Panc1 (cell line): ENCODE data around the gene TBXA2R. TPM values are rescaled to one million over a fixed set of nuclear protein-coding genes. Genes with fewer than 3 reads are reported as not detected.

Experiments used
- ATAC-seq: fragments of 200-7000 bp; cut with Tn5 transposase; 2 replicates; pipeline ENCODE4 v1.9.1; 2020; ENCODE audit warnings: mild to moderate bottlenecking, moderate library complexity
- BruUV-seq: library from RNA; stranded (reverse); fragments of 400-500 nt; replicated peaks from 2 replicates; lab custom pipeline; 2021; lab: Mats Ljungman, UMichigan
- CTCF ChIA-PET: fragments of 300-600 bp; sonication (Branson Sonifier 250); formaldehyde crosslinking; loops from one replicate; lab custom pipeline; 2022; ENCODE audit warnings: antibody characterized with exemption; lab: Charles Lee
- POLR2A ChIA-PET: fragments of 300-600 bp; sonication (Branson Sonifier 250); formaldehyde crosslinking; loops from one replicate; lab custom pipeline; 2022; ENCODE audit warnings: antibody characterized with exemption; lab: Charles Lee
- DNase-seq: peaks from one replicate; pipeline ENCODE4 v3.0.0-alpha.2; 2010; ENCODE audit warnings: low read depth, low spot score
- H3K27ac ChIP-seq: 2 replicates; pipeline ENCODE4 v1.5.1; 2011; ENCODE audit warnings: mild to moderate bottlenecking, low read length, inconsistent platforms
- H3K27me3 ChIP-seq: fragments of 200-500 bp; sonication (Bioruptor generic); 2 replicates; pipeline ENCODE4 v1.6.0; 2014; ENCODE audit warnings: low read length, inconsistent platforms; ENCODE audit not compliant: control insufficient read depth, insufficient read depth
- H3K36me3 ChIP-seq: fragments of 200-500 bp; sonication (Bioruptor generic); 2 replicates; pipeline ENCODE4 v1.5.1; 2014; ENCODE audit warnings: inconsistent platforms, mild to moderate bottlenecking, low read length, moderate library complexity; ENCODE audit not compliant: control insufficient read depth, insufficient read depth
- H3K4me1 ChIP-seq: 2 replicates; pipeline ENCODE4 v1.5.1; 2011; ENCODE audit warnings: inconsistent platforms, mild to moderate bottlenecking, low read length, moderate library complexity; ENCODE audit not compliant: control insufficient read depth, insufficient read depth
- H3K4me3 ChIP-seq, 2 experiments: 2 replicates each; pipeline ENCODE4 v1.5.1; 2011 to 2012; ENCODE audit warnings: low read depth in 2 of 2, low read length in 2 of 2, mild to moderate bottlenecking in 2 of 2, inconsistent platforms in 1 of 2, moderate library complexity in 1 of 2
- H3K9me3 ChIP-seq: fragments of 200-500 bp; sonication (Bioruptor generic); 2 replicates; pipeline ENCODE4 v1.5.1; 2014; ENCODE audit warnings: low read depth, mild to moderate bottlenecking, inconsistent platforms, low read length, moderate library complexity; ENCODE audit not compliant: control insufficient read depth, insufficient read depth
- POLR2AphosphoS5 ChIP-seq: IDR thresholded peaks from 2 replicates; pipeline ENCODE4 v1.6.1; 2012; ENCODE audit warnings: mild to moderate bottlenecking, low read depth, low read length, moderate library complexity
- SIN3A ChIP-seq: IDR thresholded peaks from 2 replicates; pipeline ENCODE4 v1.6.1; 2012; ENCODE audit warnings: low read depth, mild to moderate bottlenecking, low read length, moderate library complexity, borderline replicate concordance; ENCODE audit not compliant: insufficient read depth
- TCF7L2 ChIP-seq: IDR thresholded peaks from 2 replicates; pipeline ENCODE4 v1.6.1; 2011; ENCODE audit warnings: mild to moderate bottlenecking, low read depth, low read length, inconsistent platforms
- in situ Hi-C: cut with HindIII; loops from 2 replicates; pipeline ENCODE4 v1.10.0; 2016; ENCODE audit warnings: low sequenced_read_pairs, low pct_unique_long_range_greater_than_20kb
- intact Hi-C: fragments of 100-400 bp; cut with micrococcal nuclease; formaldehyde crosslinking; loops from one replicate; pipeline ENCODE4 v1.10.0; 2022; ENCODE audit not compliant: unreplicated experiment
- total RNA-seq: library from RNA; stranded (reverse); gene quantifications from one replicate; pipeline ENCODE4 v1.2.1, GENCODE V29; 2021; ENCODE audit not compliant: unreplicated experiment
- TF ChIP-seq, protein P1 (sequence below), 2 experiments: IDR thresholded peaks; 2 replicates each; pipeline ENCODE4 v1.6.1; 2011 to 2012; ENCODE audit warnings: low read depth in 2 of 2, control low read depth in 1 of 2, low read length in 1 of 2, mild to moderate bottlenecking in 1 of 2, moderate library complexity in 1 of 2; ENCODE audit not compliant: insufficient read depth in 1 of 2
- TF ChIP-seq, protein P2 (sequence below): fragments of 450-650 bp; IDR thresholded peaks from 2 replicates; pipeline ENCODE4 v1.5.1; 2017; ENCODE audit warnings: mild to moderate bottlenecking

Gene TBXA2R
- total RNA-seq, 1 experiment from 2014 or later, result 5.2 TPM

DNA sequence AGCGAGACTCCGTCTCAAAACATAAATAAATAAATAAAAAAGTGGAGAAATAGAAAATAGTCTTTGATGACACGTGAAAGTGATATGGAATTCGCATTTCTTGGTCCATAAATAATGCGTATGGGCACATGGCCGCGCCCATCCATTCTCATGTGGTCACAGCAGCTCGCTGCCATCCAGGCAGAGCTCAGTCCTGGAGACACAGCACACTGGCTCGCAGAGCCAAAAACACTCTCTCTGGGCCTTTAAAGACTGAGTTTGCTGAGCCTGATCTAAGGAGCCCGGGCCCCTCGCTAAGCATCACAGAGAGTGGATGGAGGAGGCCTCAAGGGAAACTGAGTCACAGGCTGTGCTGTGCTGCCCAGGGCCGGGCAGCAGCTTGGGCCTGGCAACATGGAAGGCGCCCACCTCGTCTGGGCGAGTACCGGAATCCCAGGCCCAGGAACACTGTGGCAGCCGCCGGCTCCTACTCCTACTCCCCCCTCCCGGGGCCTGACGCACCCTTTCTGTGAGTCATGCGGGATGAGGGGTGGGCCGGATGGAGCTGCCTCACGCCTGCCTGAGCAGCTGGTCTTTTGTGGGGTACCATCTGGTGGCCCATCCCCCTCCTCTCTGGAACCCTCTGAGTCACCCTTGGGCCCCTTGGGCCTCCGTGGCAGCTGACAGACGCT lies 48.9 kb upstream of the TBXA2R start:
- H3K36me3 ChIP-seq, result no peaks in the 10 kb centered on the region
- H3K27me3 ChIP-seq, result no peaks in the 10 kb centered on the region
- intact Hi-C loops (no loop called here), in situ Hi-C loops (no loop called here)
- no TSS peak for BruUV-seq
- CTCF ChIA-PET, result no interaction called here
- no peak for TF ChIP-seq POLR2AphosphoS5
- TF ChIP-seq TCF7L2, result no peak
- no peak for TF ChIP-seq SIN3A
- TF ChIP-seq, protein P1, sequence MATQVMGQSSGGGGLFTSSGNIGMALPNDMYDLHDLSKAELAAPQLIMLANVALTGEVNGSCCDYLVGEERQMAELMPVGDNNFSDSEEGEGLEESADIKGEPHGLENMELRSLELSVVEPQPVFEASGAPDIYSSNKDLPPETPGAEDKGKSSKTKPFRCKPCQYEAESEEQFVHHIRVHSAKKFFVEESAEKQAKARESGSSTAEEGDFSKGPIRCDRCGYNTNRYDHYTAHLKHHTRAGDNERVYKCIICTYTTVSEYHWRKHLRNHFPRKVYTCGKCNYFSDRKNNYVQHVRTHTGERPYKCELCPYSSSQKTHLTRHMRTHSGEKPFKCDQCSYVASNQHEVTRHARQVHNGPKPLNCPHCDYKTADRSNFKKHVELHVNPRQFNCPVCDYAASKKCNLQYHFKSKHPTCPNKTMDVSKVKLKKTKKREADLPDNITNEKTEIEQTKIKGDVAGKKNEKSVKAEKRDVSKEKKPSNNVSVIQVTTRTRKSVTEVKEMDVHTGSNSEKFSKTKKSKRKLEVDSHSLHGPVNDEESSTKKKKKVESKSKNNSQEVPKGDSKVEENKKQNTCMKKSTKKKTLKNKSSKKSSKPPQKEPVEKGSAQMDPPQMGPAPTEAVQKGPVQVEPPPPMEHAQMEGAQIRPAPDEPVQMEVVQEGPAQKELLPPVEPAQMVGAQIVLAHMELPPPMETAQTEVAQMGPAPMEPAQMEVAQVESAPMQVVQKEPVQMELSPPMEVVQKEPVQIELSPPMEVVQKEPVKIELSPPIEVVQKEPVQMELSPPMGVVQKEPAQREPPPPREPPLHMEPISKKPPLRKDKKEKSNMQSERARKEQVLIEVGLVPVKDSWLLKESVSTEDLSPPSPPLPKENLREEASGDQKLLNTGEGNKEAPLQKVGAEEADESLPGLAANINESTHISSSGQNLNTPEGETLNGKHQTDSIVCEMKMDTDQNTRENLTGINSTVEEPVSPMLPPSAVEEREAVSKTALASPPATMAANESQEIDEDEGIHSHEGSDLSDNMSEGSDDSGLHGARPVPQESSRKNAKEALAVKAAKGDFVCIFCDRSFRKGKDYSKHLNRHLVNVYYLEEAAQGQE (IDR thresholded peaks at IDR 0.05; ENCODE audit: insufficient read depth in 1 of 2, low read depth in 2 of 2, low read length in 1 of 2), result no peak
- TF ChIP-seq, protein P2, sequence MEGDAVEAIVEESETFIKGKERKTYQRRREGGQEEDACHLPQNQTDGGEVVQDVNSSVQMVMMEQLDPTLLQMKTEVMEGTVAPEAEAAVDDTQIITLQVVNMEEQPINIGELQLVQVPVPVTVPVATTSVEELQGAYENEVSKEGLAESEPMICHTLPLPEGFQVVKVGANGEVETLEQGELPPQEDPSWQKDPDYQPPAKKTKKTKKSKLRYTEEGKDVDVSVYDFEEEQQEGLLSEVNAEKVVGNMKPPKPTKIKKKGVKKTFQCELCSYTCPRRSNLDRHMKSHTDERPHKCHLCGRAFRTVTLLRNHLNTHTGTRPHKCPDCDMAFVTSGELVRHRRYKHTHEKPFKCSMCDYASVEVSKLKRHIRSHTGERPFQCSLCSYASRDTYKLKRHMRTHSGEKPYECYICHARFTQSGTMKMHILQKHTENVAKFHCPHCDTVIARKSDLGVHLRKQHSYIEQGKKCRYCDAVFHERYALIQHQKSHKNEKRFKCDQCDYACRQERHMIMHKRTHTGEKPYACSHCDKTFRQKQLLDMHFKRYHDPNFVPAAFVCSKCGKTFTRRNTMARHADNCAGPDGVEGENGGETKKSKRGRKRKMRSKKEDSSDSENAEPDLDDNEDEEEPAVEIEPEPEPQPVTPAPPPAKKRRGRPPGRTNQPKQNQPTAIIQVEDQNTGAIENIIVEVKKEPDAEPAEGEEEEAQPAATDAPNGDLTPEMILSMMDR, result no peak
- no peak overlapping the region for H3K27ac ChIP-seq
- DNase-seq, result no peak
- POLR2A ChIA-PET, result interaction anchor here (0.6 kb wide), 1 partner anchor 102 kb away, joined by 6 read pairs; no protein-coding TSS in a partner anchor
- H3K9me3 ChIP-seq, result no peaks in the 10 kb centered on the region
- no peaks in the 10 kb centered on the region for H3K4me1 ChIP-seq
- H3K4me3 ChIP-seq, result no peak overlapping the region
- ATAC-seq, result no peak

DNA sequence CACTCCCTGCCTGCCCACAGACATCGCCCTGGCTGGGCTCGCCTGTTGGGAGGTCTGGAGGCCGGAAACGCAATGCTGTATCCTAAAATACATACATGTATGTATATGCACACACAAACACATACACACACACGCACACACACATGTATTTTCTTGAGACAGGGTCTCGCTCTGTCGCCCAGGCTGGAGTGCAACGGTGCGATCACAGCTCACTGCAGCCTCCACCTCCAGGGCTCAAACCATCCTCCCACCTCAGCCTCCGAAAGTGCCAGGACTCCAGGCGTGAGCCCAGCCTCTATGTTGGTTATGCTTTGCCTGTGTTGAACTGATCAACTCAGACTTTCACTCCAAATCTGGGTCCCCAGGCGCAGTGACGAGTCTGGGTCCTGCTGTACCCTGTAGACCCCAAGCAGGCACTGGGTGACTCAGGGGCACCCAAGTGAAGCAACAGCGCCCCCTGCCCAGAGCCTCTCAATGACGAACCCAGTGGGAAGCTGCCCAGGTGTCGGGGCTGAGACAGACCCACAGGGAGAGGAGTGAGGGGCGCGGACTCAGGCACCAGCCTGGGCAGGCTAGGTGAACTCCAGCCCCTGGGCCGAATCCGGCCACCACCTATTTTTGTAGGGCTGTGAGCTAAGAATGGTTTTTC lies 47.3 kb upstream of the TBXA2R start:
- DNase-seq, result no peak
- no peak for TF ChIP-seq SIN3A
- TF ChIP-seq POLR2AphosphoS5, result no peak
- TF ChIP-seq, protein P1 (IDR thresholded peaks at IDR 0.05; ENCODE audit: insufficient read depth in 1 of 2, low read depth in 2 of 2, low read length in 1 of 2), result no peak
- no peak for TF ChIP-seq TCF7L2
- TF ChIP-seq, protein P2, result no peak; the same call in 1 of the 2 replicates
- Histone ChIP-seq H3K27me3 (no peaks in the 10 kb centered on the region), H3K9me3 (no peaks in the 10 kb centered on the region), H3K4me1 (no peaks in the 10 kb centered on the region), H3K36me3 (no peaks in the 10 kb centered on the region), H3K4me3 (no peak overlapping the region), H3K27ac (no peak overlapping the region)
- in situ Hi-C loops, result no loop called here
- intact Hi-C loops, result no loop called here
- no peak for ATAC-seq
- no TSS peak for BruUV-seq
- CTCF ChIA-PET, result interaction anchor here (1.3 kb wide), 1 partner anchor 46 kb away, joined by 3 read pairs; no protein-coding TSS in a partner anchor
- POLR2A ChIA-PET, result no interaction called here
